Measurements from ENCODE around the gene MED22.
A peak's percentile ranks its signal among the peaks of the same experiment; 100 is the strongest.

GRCh38 chr9:133347985-133348717, at the start of gene MED22, which contains the start of gene RPL7A:
- TF ChIP-seq CEBPB (IDR thresholded peaks at IDR 0.05) (no peak), REST (IDR thresholded peaks at IDR 0.05; ENCODE audit: low read depth) (peak; percentile 28; the same call in 1 of the 2 replicates), TEAD4 (IDR thresholded peaks at IDR 0.05) (0 out of 2 replicates have a peak, but pooled peaks have one; percentile 22), TCF12 (IDR thresholded peaks at IDR 0.05; ENCODE audit: low read depth) (peak; percentile 72), YY1 (IDR thresholded peaks at IDR 0.05; ENCODE audit: low read depth) (peak; percentile 93), TAF1 (IDR thresholded peaks at IDR 0.05; ENCODE audit: low read depth) (peak; percentile 100)
